ENCODE measurements around the gene ELMO3.

- TF ChIP-seq ZNF639 (tag by site-specific recombination; IDR thresholded peaks at IDR 0.05): no peak
- TF ChIP-seq ZNF776 (tag by site-specific recombination; IDR thresholded peaks at IDR 0.05; ENCODE audit: borderline replicate concordance): no peak
- no peak for TF ChIP-seq PRDM1 (tag by site-specific recombination; IDR thresholded peaks at IDR 0.05)
- no peak for TF ChIP-seq SP2 (tag by site-specific recombination; IDR thresholded peaks at IDR 0.05)
These were observed 37.3 kb upstream of the ELMO3 start for GRCh38 chr16:67161595-67162058.
